ENCODE data around the gene KCNMA1. TPM values are rescaled to one million over a fixed set of nuclear protein-coding genes. Genes with fewer than 3 reads are reported as not detected.

The KCNMA1 gene
- total and polyA plus RNA-seq, 10 of the 15 experiments (the other 5 are each of a cell fraction or from before 2014, with no cell fraction given) = 8.5 to 77.0 (median 21.3) TPM

DNA sequence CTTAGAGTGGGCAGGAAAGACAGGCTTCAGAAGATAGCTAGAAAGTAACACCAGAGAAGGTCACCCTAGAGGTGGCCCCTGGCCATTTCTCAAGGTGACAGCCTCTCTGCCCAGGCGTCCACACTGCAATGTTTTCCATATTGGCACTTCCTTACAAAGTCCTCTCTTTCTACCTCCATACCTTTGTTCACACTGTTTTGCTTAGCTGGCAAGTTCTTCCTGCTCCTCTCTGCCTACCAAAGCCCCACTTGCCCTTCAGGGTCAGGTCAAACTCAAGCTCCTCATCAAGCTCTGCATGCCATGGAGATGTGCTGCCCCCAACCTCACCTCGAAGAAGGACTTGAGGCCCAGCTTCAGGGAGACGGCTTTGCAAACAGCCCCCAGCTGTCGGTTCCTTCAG is 190.9 kb downstream of the KCNMA1 start:
- no peaks in the 10 kb centered on the region for H3K79me2 ChIP-seq (ENCODE audit: control insufficient read depth, insufficient read depth, low read length)
- H3K4me2 ChIP-seq (ENCODE audit: control insufficient read depth, insufficient read depth) = no peak overlapping the region
- ATAC-seq (no peak), FAIRE-seq (no peak), DNase-seq (ENCODE audit: low read depth, low spot score) (no peak)
- H3K9me3 ChIP-seq (replicated peaks; ENCODE audit: control insufficient read depth, insufficient read depth, low read length) = no peaks in the 10 kb centered on the region; the same call in 2 of the 3 replicates
- POLR2A ChIA-PET = interaction anchor here (1.3 to 1.4 kb wide), 2 partner anchors 10 to 20 kb away, joined by 3 to 6 read pairs; no protein-coding TSS in a partner anchor
- SMC1A ChIA-PET (ENCODE audit: uncharacterized antibody, unreplicated experiment) = interaction anchor here (0.8 to 1.6 kb wide), 5 partner anchors 12 to 209 kb away, joined by 3 to 4 read pairs (median 3); no protein-coding TSS in a partner anchor
- 39% methylated on average over 4 of the region's 4 CpGs for WGBS (ENCODE audit: insufficient coverage, insufficient replicate concordance, low lambda C conversion rate, missing lambda C conversion rate)
- H3K27me3 ChIP-seq (replicated peaks in 1 of 2; ENCODE audit: control insufficient read depth in 2 of 2, insufficient read depth in 2 of 2, low read length in 1 of 2) = no peaks in the 10 kb centered on the region
- H3K27ac ChIP-seq (ENCODE audit: control insufficient read depth, insufficient read depth) = no peak overlapping the region
- RAD21 ChIA-PET (ENCODE audit: unreplicated experiment) = interaction anchor here (1.1 kb wide), 1 partner anchor 194 kb away, joined by 4 read pairs; no protein-coding TSS in a partner anchor
- TF ChIP-seq EP300 (IDR thresholded peaks at IDR 0.05; ENCODE audit: borderline replicate concordance in 1 of 2, control insufficient read depth in 1 of 2, low read depth in 2 of 2, low read length in 2 of 2) (no peak), NBN (IDR thresholded peaks at IDR 0.05) (no peak), EED (IDR thresholded peaks at IDR 0.05; ENCODE audit: low read depth) (no peak), MTA2 (IDR thresholded peaks at IDR 0.05; ENCODE audit: low read depth) (no peak), RELA (IDR thresholded peaks at IDR 0.05; ENCODE audit: borderline replicate concordance, partially characterized antibody) (no peak), ASH2L (IDR thresholded peaks at IDR 0.05; ENCODE audit: borderline replicate concordance, low read depth) (no peak), TCF3 (IDR thresholded peaks at IDR 0.05; ENCODE audit: borderline replicate concordance, insufficient read depth, low read depth, low read length) (no peak), PAX8 (IDR thresholded peaks at IDR 0.05) (no peak), HCFC1 (IDR thresholded peaks at IDR 0.05; ENCODE audit: low read length) (no peak), TAF1 (IDR thresholded peaks at IDR 0.05; ENCODE audit: borderline replicate concordance, low read depth, low read length) (no peak), ATF3 (IDR thresholded peaks at IDR 0.05; ENCODE audit: borderline replicate concordance, extremely low read depth, low read depth, low read length) (no peak), HDAC6 (IDR thresholded peaks at IDR 0.05; ENCODE audit: unreplicated experiment) (no peak), RCOR1 (conservative IDR thresholded peaks at IDR 0.05; ENCODE audit: low read depth, low read length) (no peak)
- TF ChIP-seq, protein P1, sequence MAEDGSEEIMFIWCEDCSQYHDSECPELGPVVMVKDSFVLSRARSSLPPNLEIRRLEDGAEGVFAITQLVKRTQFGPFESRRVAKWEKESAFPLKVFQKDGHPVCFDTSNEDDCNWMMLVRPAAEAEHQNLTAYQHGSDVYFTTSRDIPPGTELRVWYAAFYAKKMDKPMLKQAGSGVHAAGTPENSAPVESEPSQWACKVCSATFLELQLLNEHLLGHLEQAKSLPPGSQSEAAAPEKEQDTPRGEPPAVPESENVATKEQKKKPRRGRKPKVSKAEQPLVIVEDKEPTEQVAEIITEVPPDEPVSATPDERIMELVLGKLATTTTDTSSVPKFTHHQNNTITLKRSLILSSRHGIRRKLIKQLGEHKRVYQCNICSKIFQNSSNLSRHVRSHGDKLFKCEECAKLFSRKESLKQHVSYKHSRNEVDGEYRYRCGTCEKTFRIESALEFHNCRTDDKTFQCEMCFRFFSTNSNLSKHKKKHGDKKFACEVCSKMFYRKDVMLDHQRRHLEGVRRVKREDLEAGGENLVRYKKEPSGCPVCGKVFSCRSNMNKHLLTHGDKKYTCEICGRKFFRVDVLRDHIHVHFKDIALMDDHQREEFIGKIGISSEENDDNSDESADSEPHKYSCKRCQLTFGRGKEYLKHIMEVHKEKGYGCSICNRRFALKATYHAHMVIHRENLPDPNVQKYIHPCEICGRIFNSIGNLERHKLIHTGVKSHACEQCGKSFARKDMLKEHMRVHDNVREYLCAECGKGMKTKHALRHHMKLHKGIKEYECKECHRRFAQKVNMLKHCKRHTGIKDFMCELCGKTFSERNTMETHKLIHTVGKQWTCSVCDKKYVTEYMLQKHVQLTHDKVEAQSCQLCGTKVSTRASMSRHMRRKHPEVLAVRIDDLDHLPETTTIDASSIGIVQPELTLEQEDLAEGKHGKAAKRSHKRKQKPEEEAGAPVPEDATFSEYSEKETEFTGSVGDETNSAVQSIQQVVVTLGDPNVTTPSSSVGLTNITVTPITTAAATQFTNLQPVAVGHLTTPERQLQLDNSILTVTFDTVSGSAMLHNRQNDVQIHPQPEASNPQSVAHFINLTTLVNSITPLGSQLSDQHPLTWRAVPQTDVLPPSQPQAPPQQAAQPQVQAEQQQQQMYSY (CRISPR knock-in tag; IDR thresholded peaks at IDR 0.05) = no peak
- H3K9ac ChIP-seq (ENCODE audit: control insufficient read depth, insufficient read depth, low read length) = no peak overlapping the region
- H3K36me3 ChIP-seq (ENCODE audit: control insufficient read depth in 2 of 2, insufficient read depth in 2 of 2, low read length in 1 of 2) = no peaks in the 10 kb centered on the region
- H3K4me3 ChIP-seq = no peak overlapping the region
- intact Hi-C loops (cut with micrococcal nuclease; ENCODE audit: unreplicated experiment) = no loop called here
- no peak overlapping the region for H2AFZ ChIP-seq (ENCODE audit: control insufficient read depth, low read depth, low read length)
- in situ Hi-C loops (cut with MboI) = no loop called here
- no peaks in the 10 kb centered on the region for H4K20me1 ChIP-seq (ENCODE audit: control insufficient read depth, insufficient read depth)
- CTCF ChIA-PET = interaction anchor here (1.1 to 1.6 kb wide), 4 partner anchors 17 to 194 kb away, joined by 3 to 5 read pairs (median 4); no protein-coding TSS in a partner anchor
- no peaks in the 10 kb centered on the region for H3K4me1 ChIP-seq (ENCODE audit: control insufficient read depth, insufficient read depth, low read length)
- no TSS peak for BruUV-seq (replicated peaks)
